BLaER1 treated with 17β-estradiol and CSF1 and Interleukin-3, amounts not matched to agents 10 nM and 100 nM (cell line): Measurements from ENCODE around the gene ZNFX1.

Experiments used
- H3K27ac ChIP-seq, 11 experiments: shearing (Covaris generic); formaldehyde crosslinking; 2 replicates each; pipeline ENCODE4 v1.8.1; 2022
- H3K27me3 ChIP-seq, 11 experiments: shearing (Covaris generic); formaldehyde crosslinking; 2 replicates each; pipeline ENCODE4 v1.8.1; 2022
- H3K36me3 ChIP-seq, 11 experiments: shearing (Covaris generic); formaldehyde crosslinking; 2 replicates each; pipeline ENCODE4 v1.8.1; 2022
- H3K4me1 ChIP-seq, 10 experiments: shearing (Covaris generic); formaldehyde crosslinking; 2 replicates each; pipeline ENCODE4 v1.8.1; 2022
- H3K4me2 ChIP-seq, 11 experiments: shearing (Covaris generic); formaldehyde crosslinking; 2 replicates each; pipeline ENCODE4 v1.8.1; 2022
- H3K4me3 ChIP-seq, 10 experiments: shearing (Covaris generic); formaldehyde crosslinking; 2 replicates each; pipeline ENCODE4 v1.8.1; 2022
- H3K9ac ChIP-seq, 11 experiments: shearing (Covaris generic); formaldehyde crosslinking; 2 replicates each; pipeline ENCODE4 v1.8.1; 2022
- H3K9me3 ChIP-seq, 11 experiments: shearing (Covaris generic); formaldehyde crosslinking; replicated peaks in 1 of 11; 2 replicates each; pipeline ENCODE4 v1.8.1; 2022
- H4K20me1 ChIP-seq, 11 experiments: shearing (Covaris generic); formaldehyde crosslinking; 2 replicates each; pipeline ENCODE4 v1.8.1; 2022
- Cebpa-rat ChIP-seq, 11 experiments: shearing (Covaris generic); IDR thresholded peaks; 2 replicates each; pipeline ENCODE4 v1.8.1; 2022

Gene ZNFX1

GRCh38 chr20:49260218-49260617 is 17.6 kb downstream of the ZNFX1 start:
- H3K27me3 ChIP-seq = no peaks in the 10 kb centered on the region
- peaks cover 0 to 4% (median 0%) of the 10 kb centered on the region in 11 experiments; a peak in 1 of 22 replicates for H3K9me3 ChIP-seq
- no peak overlapping the region for H3K9ac ChIP-seq
- TF ChIP-seq Cebpa-rat (IDR thresholded peaks at IDR 0.05) = no peak
- H3K36me3 ChIP-seq = peaks cover 98 to 100% (median 100%) of the 10 kb centered on the region in 11 experiments
- H3K4me1 ChIP-seq = no peaks in the 10 kb centered on the region
- H3K4me3 ChIP-seq = no peak overlapping the region
- no peak overlapping the region for H3K4me2 ChIP-seq
- H4K20me1 ChIP-seq = peaks cover 39 to 99% (median 74%) of the 10 kb centered on the region in 11 experiments; a peak in 21 of 22 replicates
- no peak overlapping the region for H3K27ac ChIP-seq

GRCh38 chr20:49259799-49260198 is 18.1 kb downstream of the ZNFX1 start:
- no peaks in the 10 kb centered on the region for H3K4me1 ChIP-seq
- TF ChIP-seq Cebpa-rat (IDR thresholded peaks at IDR 0.05) = no peak
- no peak overlapping the region for H3K4me2 ChIP-seq
- H3K9me3 ChIP-seq = peaks cover 0 to 4% (median 0%) of the 10 kb centered on the region in 11 experiments; a peak in 1 of 22 replicates
- H4K20me1 ChIP-seq = peaks cover 35 to 98% (median 71%) of the 10 kb centered on the region in 11 experiments; a peak in 20 of 22 replicates
- no peak overlapping the region for H3K4me3 ChIP-seq
- no peak overlapping the region for H3K27ac ChIP-seq
- no peak overlapping the region for H3K9ac ChIP-seq
- no peaks in the 10 kb centered on the region for H3K27me3 ChIP-seq
- peaks cover 98 to 100% (median 100%) of the 10 kb centered on the region in 11 experiments for H3K36me3 ChIP-seq

- TF ChIP-seq Cebpa-rat (IDR thresholded peaks at IDR 0.05) = no peak
- H3K27ac ChIP-seq = no peak overlapping the region
- no peaks in the 10 kb centered on the region for H3K27me3 ChIP-seq
- no peak overlapping the region for H3K9ac ChIP-seq
- no peaks in the 10 kb centered on the region for H3K4me1 ChIP-seq
- no peak overlapping the region for H3K4me3 ChIP-seq
- H4K20me1 ChIP-seq = peaks cover 30 to 98% (median 66%) of the 10 kb centered on the region in 11 experiments; a peak in 20 of 22 replicates
- H3K9me3 ChIP-seq = peaks cover 0 to 4% (median 0%) of the 10 kb centered on the region in 11 experiments; a peak in 1 of 22 replicates
- no peak overlapping the region for H3K4me2 ChIP-seq
- H3K36me3 ChIP-seq = peaks cover 98 to 100% (median 100%) of the 10 kb centered on the region in 11 experiments
Measured at GRCh38 chr20:49259284-49259683, 18.6 kb downstream of the ZNFX1 start.

- no peaks in the 10 kb centered on the region for H3K4me1 ChIP-seq
- H3K27ac ChIP-seq = no peak overlapping the region
- peaks cover 98 to 100% (median 100%) of the 10 kb centered on the region in 11 experiments for H3K36me3 ChIP-seq
- peaks cover 0 to 1% (median 0%) of the 10 kb centered on the region in 11 experiments; a peak in 1 of 22 replicates for H3K9me3 ChIP-seq
- H3K27me3 ChIP-seq = no peaks in the 10 kb centered on the region
- H4K20me1 ChIP-seq = peaks cover 13 to 86% (median 45%) of the 10 kb centered on the region in 11 experiments; a peak in 19 of 22 replicates
- no peak overlapping the region for H3K4me3 ChIP-seq
- H3K9ac ChIP-seq = no peak overlapping the region
- no peak overlapping the region for H3K4me2 ChIP-seq
- TF ChIP-seq Cebpa-rat (IDR thresholded peaks at IDR 0.05) = no peak
Measured at GRCh38 chr20:49256261-49256660, 21.6 kb downstream of the ZNFX1 start.

GRCh38 chr20:49252556-49253350 is 25.1 kb downstream of the ZNFX1 start:
- peaks cover 15 to 86% (median 45%) of the 10 kb centered on the region in 11 experiments; a peak in 21 of 22 replicates for H4K20me1 ChIP-seq
- H3K9ac ChIP-seq = no peak overlapping the region
- peaks cover 8 to 16% (median 12%) of the 10 kb centered on the region in 10 experiments for H3K4me1 ChIP-seq
- H3K36me3 ChIP-seq = peaks cover 98 to 100% (median 100%) of the 10 kb centered on the region in 11 experiments
- no peak for TF ChIP-seq Cebpa-rat (IDR thresholded peaks at IDR 0.05)
- no peaks in the 10 kb centered on the region for H3K27me3 ChIP-seq
- no peak overlapping the region for H3K4me2 ChIP-seq
- no peak overlapping the region for H3K27ac ChIP-seq
- H3K4me3 ChIP-seq = no peak overlapping the region
- no peaks in the 10 kb centered on the region for H3K9me3 ChIP-seq

GRCh38 chr20:49248879-49249665 is 28.8 kb downstream of the ZNFX1 start:
- no peaks in the 10 kb centered on the region for H3K9me3 ChIP-seq
- H3K27me3 ChIP-seq = no peaks in the 10 kb centered on the region
- H3K36me3 ChIP-seq = peaks cover 98 to 100% (median 100%) of the 10 kb centered on the region in 11 experiments
- H3K27ac ChIP-seq = peak overlapping the region in 3 of 11 experiments; percentile 15 to 48 (median 46); a peak in 5 of 22 replicates
- peak overlapping the region in 2 of 11 experiments; percentile 21 to 24; a peak in 3 of 22 replicates for H3K9ac ChIP-seq
- H3K4me3 ChIP-seq = no peak overlapping the region
- peaks cover 43 to 87% (median 64%) of the 10 kb centered on the region in 11 experiments; a peak in 21 of 22 replicates for H4K20me1 ChIP-seq
- H3K4me2 ChIP-seq = peak overlapping the region in 7 of 11 experiments; percentile 36 to 77 (median 68); a peak in 6 of 22 replicates
- H3K4me1 ChIP-seq = peaks cover 14 to 24% (median 19%) of the 10 kb centered on the region in 10 experiments
- no peak for TF ChIP-seq Cebpa-rat (IDR thresholded peaks at IDR 0.05)

GRCh38 chr20:49248301-49248700 is 29.6 kb downstream of the ZNFX1 start:
- TF ChIP-seq Cebpa-rat (IDR thresholded peaks at IDR 0.05) = no peak
- H3K9me3 ChIP-seq = no peaks in the 10 kb centered on the region
- H3K4me2 ChIP-seq = peak overlapping the region; percentile 22 to 77 (median 61); a peak in 21 of 22 replicates
- peak overlapping the region in 9 of 11 experiments; percentile 6 to 46 (median 22); a peak in 11 of 22 replicates for H3K9ac ChIP-seq
- H3K27ac ChIP-seq = peak overlapping the region in 5 of 11 experiments; percentile 15 to 48 (median 32); a peak in 11 of 22 replicates
- peaks cover 43 to 89% (median 69%) of the 10 kb centered on the region in 11 experiments; a peak in 21 of 22 replicates for H4K20me1 ChIP-seq
- H3K36me3 ChIP-seq = peaks cover 98 to 100% (median 100%) of the 10 kb centered on the region in 11 experiments
- peaks cover 15 to 24% (median 20%) of the 10 kb centered on the region in 10 experiments for H3K4me1 ChIP-seq
- no peak overlapping the region for H3K4me3 ChIP-seq
- H3K27me3 ChIP-seq = no peaks in the 10 kb centered on the region

DNA sequence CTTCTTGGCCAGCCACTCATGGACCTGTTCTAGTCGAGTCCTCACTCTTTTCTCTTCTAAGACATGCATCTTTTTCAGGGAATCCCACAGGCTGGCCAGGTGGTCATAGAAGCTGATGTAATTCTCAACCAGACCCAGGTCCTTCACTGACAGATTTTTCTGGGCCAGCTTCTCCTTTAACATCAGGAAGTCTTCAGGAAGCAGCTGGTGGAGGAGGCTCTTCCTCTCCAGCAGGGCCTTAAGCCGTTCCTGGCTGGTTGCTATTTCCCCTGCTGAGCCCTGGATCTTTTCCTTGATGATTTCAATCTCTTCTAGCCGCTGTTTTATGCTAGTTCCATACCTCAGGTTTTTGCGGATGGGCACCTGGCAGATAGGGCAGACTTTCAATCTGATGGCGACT is 30.1 kb downstream of the ZNFX1 start:
- no peak for TF ChIP-seq Cebpa-rat (IDR thresholded peaks at IDR 0.05)
- H4K20me1 ChIP-seq = peaks cover 43 to 89% (median 72%) of the 10 kb centered on the region in 11 experiments; a peak in 21 of 22 replicates

More for the DNA sequence above, 30.1 kb downstream of the ZNFX1 start:
- no peak overlapping the region for H3K4me3 ChIP-seq
- peak overlapping the region; percentile 22 to 77 (median 61); a peak in 21 of 22 replicates for H3K4me2 ChIP-seq
- H3K36me3 ChIP-seq = peaks cover 98 to 100% (median 100%) of the 10 kb centered on the region in 11 experiments
- no peaks in the 10 kb centered on the region for H3K9me3 ChIP-seq
- peak overlapping the region in 10 of 11 experiments; percentile 6 to 46 (median 22); a peak in 13 of 22 replicates for H3K9ac ChIP-seq
- H3K27me3 ChIP-seq = no peaks in the 10 kb centered on the region
- peak overlapping the region in 8 of 11 experiments; percentile 5 to 48 (median 30); a peak in 13 of 22 replicates for H3K27ac ChIP-seq
- peaks cover 15 to 24% (median 20%) of the 10 kb centered on the region in 10 experiments for H3K4me1 ChIP-seq
